CD4-positive, alpha-beta T cell treated with Interleukin-6 at 100 ng/mL for 8 hours (primary cell): Measurements from ENCODE around the gene ZNF699.
"Not testable (repeated sequence)": the region's sequence is repeated elsewhere in the genome, so short reads cannot be mapped to it uniquely, and the experiment has no call there.

Experiments used
- DNase-seq: peaks from one replicate; pipeline ENCODE4 v3.0.0-alpha.2; 2020; ENCODE audit warnings: mixed read lengths, low spot score

ZNF699 gene

GRCh38 chr19:9283485-9283884 is 26.2 kb downstream of the ZNF699 start:
- DNase-seq, result not testable (repeated sequence)

GRCh38 chr19:9251236-9251635 is 58.4 kb downstream of the ZNF699 start:
- DNase-seq, result no peak

- DNase-seq, result no peak
Measured at GRCh38 chr19:9250630-9251029, 59.0 kb downstream of the ZNF699 start, which contains the start of gene OR7E24. Gene OR7E24, plus strand, starts transcription at chr19:9250930. Its CDS starts 114 bp downstream, at chr19:9251044.
